NCI-H524 treated with DMSO at 0.1 percent for 48 hours (cell line): ENCODE data around the gene ITM2A.

Experiments used
- DNase-seq: peaks from one replicate; lab custom pipeline; 2025; lab: John Stamatoyannopoulos, UW

ITM2A gene

DNA sequence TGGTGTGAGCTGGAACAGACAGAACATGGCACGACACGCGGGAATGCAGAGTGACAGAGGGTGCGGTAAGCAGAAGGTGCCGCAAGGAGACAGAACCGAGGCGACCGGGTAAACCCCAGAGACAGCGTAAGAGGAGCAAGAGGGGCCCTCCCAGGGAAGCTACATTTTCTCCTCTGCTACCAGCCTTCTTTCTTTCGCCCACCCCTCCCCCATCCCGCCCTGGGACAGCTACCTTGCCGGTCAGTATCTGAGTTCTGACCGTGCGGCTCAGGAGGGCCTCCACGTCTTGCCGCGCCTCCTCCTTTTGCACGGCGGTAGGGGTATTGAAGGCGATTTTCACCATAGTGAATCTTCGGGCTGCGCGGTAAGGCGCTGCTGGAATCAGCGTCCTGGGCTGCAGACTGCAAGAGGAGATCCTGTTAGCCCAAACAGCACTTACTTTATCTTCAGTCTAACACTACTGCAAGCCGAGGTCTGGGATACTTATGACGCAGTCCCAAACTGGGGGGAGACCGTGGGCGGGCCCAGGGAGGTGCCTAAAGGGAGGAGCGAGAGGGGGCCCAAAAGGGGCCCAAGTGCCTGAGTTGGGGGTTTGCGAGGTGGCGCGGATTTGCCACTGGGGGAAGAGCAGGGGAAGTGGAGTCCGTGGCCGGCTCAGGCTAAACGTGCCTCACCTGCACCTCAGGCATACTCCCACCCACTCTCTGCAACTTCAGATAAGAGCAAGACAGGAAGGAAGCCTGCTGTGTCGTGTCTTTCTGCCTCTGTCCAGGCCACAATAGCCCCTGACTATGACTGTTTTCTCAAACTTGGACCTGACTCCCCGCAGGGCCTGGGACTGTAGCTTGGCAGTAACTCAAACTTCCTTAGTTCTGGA is at the start of gene ITM2A:
TSS of gene ITM2A (minus strand) at position 462 of the 877 bp plus-strand sequence. CDS start at position 343, 119 bp downstream.
- no peak for DNase-seq

DNA sequence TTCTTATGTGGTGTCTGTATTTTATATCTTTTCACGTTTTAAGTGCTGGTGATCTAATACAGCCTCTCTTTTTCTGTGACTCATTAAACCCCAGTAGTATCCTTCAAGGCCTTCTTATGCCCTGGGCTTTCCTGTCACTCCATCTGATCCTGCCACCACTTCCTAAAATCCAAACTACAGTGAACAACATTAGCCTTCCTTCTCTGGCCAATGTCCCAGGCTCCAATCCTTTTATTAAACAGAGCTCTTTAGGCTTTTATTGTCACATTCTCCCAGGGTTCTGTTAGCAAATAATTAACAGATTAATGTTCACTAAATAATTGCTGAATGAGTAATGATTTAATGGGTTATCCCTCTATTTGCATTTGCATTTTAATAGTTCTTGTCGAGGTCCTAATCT is 47.9 kb upstream of the ITM2A start:
- no peak for DNase-seq

DNA sequence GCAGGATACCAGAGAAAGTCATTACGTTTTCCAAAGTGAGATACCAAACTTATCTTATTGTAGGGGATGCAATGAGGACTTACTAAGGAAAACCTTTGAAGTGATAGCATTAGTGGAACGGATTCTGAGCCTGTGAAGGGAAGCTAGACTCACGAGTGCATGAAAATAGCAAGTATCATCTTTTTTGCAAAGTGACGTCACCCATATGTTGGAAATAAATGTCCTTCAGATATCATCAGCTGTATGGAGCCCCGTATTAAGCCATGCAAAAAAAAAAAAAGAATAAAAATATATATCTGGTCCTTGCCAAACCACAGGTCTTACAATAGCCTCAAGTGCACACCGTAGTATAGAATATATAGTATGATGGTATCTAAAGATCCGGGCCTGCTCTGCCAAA is 46.8 kb upstream of the ITM2A start:
- no peak for DNase-seq

DNA sequence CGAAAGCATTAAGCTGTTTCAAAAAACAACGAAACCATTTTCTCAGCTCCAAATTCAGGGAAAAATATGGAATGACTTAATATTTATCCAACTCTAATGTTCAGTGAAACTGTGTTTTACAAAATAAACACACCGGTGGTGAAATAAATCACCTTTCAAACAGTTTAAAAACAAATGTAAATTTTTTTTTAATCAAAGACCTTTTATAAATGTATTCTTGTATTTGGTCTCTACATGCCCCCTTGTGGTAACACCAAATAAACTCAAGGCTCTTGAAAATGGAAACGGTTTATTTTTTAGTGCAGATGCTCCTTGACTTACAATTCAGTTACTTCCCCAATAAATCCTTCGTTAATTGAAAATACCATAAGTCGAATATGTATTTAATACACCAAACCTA is 45.8 kb upstream of the ITM2A start:
- DNase-seq = no peak

DNA sequence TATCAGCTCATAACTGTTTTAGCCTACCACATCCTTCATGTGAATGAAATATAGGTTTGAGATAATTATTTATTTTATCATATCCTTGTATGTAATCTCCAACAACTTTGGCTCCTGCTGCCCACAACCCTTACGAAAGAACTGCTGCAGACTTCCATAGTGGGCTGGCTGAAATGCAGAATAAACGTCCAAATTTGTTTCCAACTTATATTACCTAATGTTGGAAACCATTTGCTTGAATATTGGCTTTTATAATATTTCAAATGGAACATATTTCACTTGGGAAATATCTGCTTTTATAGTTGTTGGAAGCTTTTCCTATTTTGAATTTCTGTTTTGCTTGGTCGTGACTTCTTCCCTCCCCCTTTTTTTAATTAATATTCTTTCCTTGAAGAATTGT is 45.0 kb upstream of the ITM2A start:
- DNase-seq = no peak

DNA sequence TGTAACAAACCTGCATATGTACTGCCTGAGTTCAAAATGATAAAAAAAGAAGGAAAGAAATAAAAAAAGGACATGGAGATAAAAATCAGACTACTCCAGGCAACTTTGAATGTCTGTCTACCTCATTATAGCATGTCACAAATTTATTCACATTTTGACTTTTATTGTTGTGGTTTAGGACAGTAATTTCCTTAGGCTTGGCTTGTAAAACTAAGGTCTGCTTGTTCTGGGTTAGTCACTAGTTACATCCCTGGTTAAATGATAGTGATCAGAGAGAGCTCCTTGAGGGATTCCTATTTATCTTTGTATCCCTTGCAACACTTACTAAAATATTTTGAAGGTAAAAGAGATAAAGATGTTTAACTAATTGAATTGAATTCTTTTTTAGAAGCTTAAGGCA is 42.5 kb upstream of the ITM2A start:
- DNase-seq = no peak

DNA sequence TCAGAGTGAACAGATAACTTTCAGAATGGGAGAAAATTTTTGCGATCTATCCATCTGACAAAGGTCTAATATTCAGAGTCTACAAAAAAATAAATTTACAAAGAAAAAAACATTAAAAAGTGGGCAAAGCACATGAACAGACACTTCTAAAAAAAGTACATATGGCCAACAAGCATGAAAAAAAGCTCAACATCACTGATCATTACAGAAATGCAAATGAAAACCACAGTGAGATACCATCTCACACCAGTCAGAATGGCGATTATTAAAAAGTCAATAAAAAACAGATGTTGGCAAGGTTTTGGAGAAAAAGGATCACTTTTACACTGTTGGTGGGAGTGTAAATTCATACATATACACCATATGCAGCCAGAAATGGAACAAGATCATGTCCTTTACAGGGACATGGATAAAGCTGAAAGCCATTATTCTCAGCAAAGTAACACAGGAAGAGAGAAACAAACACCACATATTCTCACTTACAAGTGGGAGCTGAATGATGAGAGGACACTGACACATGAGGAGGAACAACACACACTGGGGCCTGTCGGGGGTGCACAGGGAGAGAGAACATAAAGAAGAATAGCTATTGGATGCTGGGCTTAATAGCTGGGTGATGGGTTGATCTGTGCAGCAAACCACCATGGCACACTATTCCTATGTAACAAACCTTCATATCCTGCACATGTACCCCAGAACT is 41.6 kb upstream of the ITM2A start:
- no peak for DNase-seq

DNA sequence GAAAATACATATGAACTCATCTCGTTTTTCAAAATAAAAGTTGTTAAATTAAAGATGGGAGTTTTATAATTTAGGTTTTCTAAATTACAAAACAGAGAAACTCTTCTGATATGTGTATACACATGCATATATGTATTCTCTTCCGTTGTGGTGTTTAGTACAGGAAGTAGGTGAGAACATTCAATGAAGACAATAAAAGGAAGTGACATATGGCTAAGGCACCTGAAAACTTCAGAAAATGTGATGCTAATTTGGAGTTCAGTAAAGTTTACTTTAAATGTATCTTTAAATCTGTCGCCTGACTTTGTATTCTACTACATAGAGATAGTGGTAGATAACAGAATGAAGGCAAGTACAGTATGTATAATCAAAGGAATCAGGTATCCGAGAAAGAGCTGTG is 33.5 kb upstream of the ITM2A start:
- DNase-seq = no peak

DNA sequence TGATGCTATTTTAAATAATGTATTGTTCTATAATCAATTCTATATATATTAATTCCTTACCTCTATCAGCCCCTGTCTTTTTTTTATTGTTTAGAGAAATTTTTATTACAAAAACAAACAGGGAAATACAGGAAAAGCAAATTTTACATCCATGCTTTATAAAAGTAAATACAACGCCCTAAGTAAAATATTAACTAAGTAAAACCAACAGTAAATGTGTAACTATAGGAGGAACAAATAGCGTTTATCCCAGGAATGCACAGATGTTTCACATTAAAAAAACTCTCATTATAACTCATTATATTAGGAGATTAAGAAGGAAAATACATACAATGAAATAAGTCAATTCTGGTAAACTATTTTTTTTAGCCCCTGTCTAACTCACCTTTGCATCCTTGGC is 8.2 kb upstream of the ITM2A start:
- no peak for DNase-seq

DNA sequence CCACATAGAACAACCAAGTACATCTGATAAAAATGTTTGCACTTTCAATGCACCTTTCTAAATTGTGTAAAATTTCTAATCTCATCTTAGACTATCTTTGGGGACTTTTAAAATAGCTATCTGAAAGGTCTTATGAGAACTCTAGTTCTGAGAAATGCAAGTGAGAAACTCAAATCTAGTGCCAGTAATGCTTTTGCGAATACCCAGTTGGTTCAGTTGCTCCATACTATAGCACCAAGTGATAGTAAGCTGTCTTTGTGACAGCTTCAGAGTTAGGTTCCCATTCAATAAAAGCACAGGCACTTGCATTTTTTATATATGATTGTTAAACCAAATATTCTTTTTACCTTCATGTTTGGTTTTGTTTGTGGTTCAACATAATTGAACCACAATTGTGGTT is 4.5 kb upstream of the ITM2A start:
- DNase-seq = no peak

DNA sequence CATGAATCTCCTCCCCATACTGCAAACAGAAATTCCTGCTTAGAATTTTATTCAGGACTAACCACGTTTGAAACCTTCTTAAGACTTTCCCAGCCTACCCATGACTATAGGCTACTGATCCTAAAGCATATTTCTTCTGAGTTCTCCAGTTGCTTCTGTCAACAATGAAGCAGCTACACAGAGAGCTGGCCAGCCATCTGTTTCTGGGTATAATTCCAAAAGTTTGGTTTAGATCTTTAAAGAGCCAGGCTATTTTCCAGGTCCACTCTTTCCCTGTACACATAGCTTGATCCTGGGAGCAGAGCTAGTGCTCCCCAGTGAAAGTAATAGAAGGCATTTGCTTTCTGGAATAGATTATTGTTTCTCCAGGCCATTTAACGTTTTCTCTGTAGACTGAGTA is 4.0 kb upstream of the ITM2A start:
- no peak for DNase-seq

DNA sequence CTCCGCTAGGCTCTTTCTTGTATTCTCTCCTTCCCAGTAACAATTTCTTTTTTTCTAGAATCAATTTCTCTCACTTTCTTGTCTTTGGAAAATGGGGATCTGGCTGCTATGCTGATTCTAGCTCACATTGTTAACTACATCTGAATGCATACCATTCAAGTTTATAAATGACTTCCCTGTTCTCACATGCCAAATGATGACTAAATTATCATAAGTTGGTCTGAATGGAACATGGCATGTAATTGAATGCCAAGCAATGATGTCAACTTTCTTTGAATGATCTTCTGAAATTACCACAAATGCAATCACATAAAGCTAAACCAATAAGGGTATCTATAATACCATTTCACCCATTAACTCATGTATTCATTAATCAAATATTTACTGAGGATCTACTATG is 2.7 kb upstream of the ITM2A start:
- no peak for DNase-seq

DNA sequence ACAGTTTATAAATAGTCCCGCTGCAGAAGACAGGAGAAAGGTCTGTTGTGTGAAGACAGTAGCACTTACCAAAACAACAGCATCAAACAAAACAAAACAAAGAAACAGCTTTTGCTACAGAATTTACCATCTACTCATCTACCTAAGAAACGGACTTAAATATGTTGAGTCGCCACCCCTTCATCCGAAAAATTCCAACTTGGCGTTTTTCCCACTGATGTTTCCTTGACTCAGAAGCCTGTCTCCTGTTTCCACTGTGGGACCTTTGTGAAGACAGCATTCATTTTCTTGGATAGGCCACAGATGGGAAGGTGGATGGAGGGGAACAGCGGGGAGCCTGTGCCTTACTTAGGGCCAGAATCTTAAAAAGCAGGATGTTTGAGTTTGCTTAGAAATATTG is 1.3 kb upstream of the ITM2A start:
- no peak for DNase-seq

DNA sequence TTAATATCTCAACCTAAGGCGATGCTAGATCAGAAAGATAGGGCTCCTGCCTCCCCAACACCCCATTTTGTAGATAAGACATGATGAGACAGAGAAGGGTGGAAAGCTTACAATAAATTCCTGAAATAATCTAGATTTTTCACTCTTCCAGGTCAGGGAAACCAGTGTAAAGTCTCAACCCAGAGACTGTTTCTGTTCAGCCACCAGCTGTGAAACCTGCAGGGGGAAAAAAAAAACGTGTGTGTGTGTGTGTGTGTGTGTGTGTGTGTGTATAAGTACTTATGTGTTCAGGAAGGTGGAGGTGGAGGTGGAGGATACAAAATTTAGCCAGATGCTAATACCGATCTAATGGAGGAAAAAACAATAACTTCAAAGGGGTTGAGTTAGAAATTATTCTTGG is 773 bp upstream of the ITM2A start:
- DNase-seq = no peak

DNA sequence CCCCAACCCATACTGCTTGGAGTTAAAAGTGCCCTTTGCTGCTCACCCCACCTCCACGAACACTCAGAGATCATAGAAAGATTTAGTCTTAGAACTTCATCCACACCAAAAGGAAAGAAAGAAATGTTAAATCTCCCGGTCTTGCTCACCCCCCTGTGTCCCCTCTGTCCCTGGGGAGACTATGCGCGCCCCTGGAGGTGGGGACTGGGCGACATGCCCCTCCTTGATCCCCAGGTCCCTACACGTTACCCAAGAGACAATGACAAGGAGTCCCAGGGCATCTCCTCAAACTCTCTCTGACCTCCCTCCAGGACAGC is 620 bp downstream of the ITM2A start:
- DNase-seq = no peak

DNA sequence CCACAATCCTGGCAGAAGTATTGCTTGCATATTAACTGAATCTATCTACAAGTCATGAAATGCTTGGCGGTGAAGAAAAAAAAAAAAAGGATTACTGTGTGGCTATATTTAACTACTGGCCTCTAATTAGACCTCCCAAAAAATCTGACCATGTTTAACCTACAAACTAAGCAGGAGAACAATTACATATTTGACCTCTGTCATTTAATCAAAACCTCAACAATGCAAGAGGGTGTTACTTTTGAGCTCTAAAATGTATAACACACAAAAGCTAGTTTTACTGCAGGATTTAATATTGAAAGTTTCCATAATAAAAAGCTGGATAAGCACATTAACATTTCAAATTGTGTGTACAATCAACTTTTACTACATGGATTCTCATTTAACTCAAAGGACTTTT is 1.5 kb downstream of the ITM2A start:
- no peak for DNase-seq

DNA sequence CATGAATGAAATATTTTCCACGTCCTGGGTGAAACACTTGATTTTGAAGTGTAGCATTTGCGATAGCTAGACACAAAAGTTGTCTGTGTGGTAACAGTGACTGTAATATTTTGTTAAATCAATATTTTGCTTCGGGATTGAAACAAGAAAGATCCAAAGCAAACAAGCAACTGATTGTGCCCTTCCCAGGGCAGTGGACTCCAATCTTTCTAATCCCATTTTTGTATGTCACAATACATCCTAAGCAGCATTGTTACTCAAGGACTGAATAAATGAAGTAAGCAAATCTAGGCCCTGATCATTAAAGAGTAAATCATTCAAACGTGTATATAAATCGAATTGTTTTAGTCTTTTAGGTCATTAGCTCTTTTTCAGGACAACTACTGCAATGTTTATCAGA is 2.8 kb downstream of the ITM2A start:
- no peak for DNase-seq

DNA sequence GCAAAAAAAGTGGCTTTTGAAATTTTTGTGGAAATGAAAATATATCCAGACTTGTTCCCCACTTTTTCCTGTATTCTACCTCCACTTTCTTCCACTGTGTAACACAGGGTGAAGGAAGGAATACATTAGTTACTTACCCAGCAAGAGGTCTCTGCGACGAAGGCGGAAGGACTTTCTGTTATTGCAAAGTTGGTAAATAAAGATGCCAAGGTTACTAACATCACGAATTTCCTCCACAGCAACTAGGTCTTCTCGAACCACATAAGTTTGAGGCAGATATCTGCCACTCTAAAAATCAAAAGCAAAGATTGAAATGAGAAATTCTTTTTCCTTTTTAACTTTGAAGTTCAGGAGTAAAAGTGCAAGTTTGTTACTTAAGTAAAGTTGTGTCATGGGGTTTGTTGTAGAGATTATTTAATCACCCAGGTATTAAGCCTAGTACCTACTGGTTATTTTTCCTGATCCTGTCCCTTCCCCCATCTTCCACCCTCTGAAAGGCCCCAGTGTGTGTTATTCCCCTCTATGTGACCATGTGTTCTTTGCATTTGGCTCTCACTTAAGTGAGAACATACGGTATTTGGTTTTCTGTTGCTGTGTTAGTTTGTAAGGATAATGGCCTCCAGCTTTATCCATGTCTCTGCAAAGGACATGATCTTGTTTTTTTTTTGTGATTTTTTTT is 5.8 kb downstream of the ITM2A start:
- no peak for DNase-seq

DNA sequence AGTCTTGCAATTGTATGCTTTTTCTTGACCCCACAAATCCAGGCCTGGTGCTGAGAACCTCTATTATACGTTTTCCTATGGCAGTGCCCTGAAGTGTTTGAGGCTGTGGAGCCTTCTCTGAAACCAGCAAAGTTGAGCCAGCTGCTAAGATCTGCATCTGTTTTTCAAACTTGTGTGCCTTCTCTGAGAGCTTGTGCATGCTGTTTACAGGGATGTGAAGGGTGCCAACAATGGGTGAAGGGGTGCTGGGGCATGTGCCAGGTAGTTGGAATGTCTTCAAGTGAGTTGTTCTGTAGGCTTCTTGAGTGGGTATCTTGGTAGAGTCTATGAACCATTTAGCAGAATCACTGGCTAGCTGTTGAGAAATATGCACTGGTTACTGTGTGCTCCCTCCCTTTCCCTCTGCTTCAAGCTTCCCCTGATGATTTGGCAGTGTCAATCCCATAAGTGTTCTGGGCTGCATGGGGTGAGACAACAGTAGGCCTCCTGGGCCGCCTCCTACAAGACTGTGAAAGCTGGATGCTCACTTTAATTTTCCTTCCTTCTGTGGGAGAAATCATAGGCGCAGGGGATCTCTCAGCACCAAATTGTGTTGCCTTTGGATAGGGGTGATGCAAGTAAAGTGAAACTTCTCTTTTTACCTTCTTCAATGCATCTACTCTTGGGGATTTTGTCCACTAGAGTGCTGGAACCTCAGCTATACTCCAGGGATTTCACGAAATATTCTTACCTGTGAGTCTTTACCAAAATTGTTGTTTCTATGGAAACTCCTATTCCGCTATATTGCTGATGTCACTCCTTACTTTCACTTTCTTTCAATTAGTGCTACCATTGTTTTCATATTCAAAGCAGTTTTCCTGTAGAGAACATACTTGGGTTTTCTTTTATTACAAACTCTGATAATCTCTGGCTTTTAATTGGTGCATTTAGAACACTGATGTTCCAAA is 30.0 kb downstream of the ITM2A start:
- no peak for DNase-seq

DNA sequence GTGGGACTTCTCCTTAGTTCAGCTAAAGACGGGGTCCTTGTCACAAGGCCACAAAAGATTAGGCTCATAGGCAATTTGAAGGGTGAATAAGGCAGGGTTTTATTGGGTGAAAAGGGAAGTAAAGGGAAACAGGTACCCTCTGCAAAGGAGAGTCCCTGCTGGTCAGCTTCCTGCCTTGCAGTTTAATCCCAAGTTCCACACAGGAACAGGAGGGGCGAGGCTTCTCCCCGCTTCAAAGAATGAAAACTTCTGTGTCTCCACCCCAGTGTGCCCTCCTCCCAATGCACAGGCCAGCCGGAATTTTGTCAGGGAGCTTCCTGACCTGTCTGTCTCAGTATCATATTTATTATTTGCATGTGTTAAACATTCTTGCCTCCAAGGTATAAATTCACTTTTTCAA is 37.1 kb downstream of the ITM2A start:
- no peak for DNase-seq

DNA sequence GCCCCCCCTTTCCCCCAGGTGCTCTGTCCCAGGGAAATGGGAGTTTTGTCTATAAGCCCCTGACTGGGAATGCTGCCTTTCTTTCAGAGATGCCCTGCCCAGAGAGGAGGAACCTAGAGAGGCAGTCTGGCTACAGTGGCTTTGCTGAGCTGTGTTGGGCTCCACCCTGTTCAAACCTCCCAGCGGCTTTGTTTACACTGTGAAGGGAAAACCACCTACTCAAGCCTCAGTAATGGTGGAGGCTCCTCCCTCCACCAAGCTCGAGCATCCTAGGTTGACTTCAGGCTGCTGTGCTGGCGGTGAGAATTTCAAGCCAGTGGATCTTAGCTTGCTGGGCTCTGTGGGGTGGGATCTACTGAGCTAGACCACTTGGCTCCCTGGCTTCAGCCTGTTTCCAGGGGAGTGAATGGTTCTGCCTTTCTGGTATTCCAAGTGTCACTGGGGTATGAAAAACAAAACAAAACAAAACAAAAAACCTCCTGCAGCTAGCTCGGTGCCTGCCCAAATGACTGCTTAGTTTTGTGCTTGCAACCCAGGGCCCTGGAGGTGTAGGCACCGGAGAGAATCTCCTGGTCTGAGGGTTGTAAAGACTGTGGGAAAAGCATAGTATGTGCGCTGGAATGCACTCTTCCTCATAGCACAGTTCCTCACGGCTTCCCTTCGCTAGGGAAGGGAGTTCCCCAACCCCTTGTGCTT is 41.7 kb downstream of the ITM2A start:
- DNase-seq = no peak
